ENCODE data around the gene WDR13. TPM values are rescaled to one million over a fixed set of nuclear protein-coding genes. Genes with fewer than 3 reads are reported as not detected.

The WDR13 gene
- total RNA-seq, 2 donors from 2014 or later, result 132 to 134 TPM

DNA sequence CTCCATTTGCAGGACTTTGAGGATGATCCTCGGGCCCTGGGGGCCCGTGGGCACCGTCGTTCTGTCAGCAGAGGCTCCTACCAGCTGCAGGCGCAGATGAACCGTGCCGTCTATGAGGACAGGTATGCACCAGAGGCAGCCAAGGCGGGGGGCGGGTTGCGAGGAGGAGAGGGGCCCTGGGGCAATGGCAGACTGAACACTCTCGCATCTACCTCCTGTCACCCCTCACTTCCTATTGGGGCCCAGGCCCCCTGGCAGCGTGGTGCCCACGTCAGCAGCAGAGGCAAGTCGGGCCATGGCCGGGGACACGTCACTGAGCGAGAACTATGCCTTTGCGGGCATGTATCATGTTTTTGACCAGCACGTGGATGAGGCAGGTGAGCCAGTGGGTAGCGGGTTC lies 2.0 kb downstream of the WDR13 start:
- no peaks in the 10 kb centered on the region for H3K9me3 ChIP-seq
- peaks cover 25% of the 10 kb centered on the region for H3K4me1 ChIP-seq
- ATAC-seq, result no peak
- WGBS, 2 donors, result 91% methylated on average over 9 of the region's 20 CpGs; no CpG with 5 or more reads in 1 of the 2 donors
- no peaks in the 10 kb centered on the region for H3K27me3 ChIP-seq
- peaks cover 10 to 13% of the 10 kb centered on the region in 2 donors for H3K36me3 ChIP-seq (replicated peaks in 1 of 2; ENCODE audit: insufficient read depth in 1 of 2, low read depth in 2 of 2)
- H3K27ac ChIP-seq, result no peak overlapping the region
- H3K4me3 ChIP-seq, result no peak overlapping the region
- DNase-seq, result no peak
- TF ChIP-seq, protein P1, sequence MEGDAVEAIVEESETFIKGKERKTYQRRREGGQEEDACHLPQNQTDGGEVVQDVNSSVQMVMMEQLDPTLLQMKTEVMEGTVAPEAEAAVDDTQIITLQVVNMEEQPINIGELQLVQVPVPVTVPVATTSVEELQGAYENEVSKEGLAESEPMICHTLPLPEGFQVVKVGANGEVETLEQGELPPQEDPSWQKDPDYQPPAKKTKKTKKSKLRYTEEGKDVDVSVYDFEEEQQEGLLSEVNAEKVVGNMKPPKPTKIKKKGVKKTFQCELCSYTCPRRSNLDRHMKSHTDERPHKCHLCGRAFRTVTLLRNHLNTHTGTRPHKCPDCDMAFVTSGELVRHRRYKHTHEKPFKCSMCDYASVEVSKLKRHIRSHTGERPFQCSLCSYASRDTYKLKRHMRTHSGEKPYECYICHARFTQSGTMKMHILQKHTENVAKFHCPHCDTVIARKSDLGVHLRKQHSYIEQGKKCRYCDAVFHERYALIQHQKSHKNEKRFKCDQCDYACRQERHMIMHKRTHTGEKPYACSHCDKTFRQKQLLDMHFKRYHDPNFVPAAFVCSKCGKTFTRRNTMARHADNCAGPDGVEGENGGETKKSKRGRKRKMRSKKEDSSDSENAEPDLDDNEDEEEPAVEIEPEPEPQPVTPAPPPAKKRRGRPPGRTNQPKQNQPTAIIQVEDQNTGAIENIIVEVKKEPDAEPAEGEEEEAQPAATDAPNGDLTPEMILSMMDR (IDR thresholded peaks at IDR 0.05), result no peak
- no peak for TF ChIP-seq POLR2A (IDR thresholded peaks at IDR 0.05)
- intact Hi-C loops (cut with DNase I), result no loop called here

- TF ChIP-seq, protein P1 (IDR thresholded peaks at IDR 0.05), result no peak
- no peak for TF ChIP-seq POLR2A (IDR thresholded peaks at IDR 0.05)
- WGBS, 2 donors, result 90 to 94% methylated on average over 9 to 18 of the region's 19 CpGs
- Histone ChIP-seq H3K4me1 (peaks cover 25% of the 10 kb centered on the region), H3K9me3 (no peaks in the 10 kb centered on the region), H3K27ac (no peak overlapping the region), H3K27me3 (no peaks in the 10 kb centered on the region), H3K36me3 (replicated peaks in 1 of 2; ENCODE audit: insufficient read depth in 1 of 2, low read depth in 2 of 2) (peaks cover 10 to 13% of the 10 kb centered on the region in 2 donors), H3K4me3 (no peak overlapping the region)
- no peak for DNase-seq
- ATAC-seq, result no peak
- intact Hi-C loops (cut with DNase I), result no loop called here
Measured at GRCh38 chrX:48600226-48600625, 2.9 kb downstream of the WDR13 start.

- Histone ChIP-seq H3K27ac (no peak overlapping the region), H3K4me3 (no peak overlapping the region), H3K27me3 (no peaks in the 10 kb centered on the region), H3K36me3 (replicated peaks in 1 of 2; ENCODE audit: insufficient read depth in 1 of 2, low read depth in 2 of 2) (peaks cover 10 to 13% of the 10 kb centered on the region in 2 donors), H3K4me1 (peaks cover 16% of the 10 kb centered on the region), H3K9me3 (no peaks in the 10 kb centered on the region)
- TF ChIP-seq, protein P1 (IDR thresholded peaks at IDR 0.05), result no peak
- no peak for TF ChIP-seq POLR2A (IDR thresholded peaks at IDR 0.05)
- 67 to 75% methylated on average over 3 to 6 of the region's 17 CpGs for WGBS, 2 donors
- intact Hi-C loops (cut with DNase I), result no loop called here
- DNase-seq (no peak), ATAC-seq (no peak)
Measured at GRCh38 chrX:48601741-48602394, 4.6 kb downstream of the WDR13 start.

DNA sequence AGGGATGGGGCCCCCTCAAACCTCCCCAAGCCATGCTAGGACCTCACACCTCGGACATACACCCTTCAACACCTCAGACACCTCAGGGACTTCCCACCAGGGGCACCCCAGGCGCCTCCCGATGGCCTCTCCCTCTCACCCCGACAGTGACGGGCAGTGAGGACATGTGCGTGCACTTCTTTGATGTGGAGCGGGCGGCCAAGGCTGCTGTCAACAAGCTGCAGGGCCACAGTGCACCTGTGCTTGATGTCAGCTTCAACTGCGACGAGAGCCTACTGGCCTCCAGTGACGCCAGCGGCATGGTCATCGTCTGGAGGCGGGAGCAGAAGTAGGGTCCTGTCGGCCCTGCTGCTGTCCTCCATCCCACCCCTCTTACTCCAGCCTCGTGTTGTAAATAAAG lies 7.4 kb downstream of the WDR13 start:
- 96% methylated on average over 5 of the region's 16 CpGs; no CpG with 5 or more reads in 1 of the 2 donors for WGBS, 2 donors
- TF ChIP-seq POLR2A (IDR thresholded peaks at IDR 0.05), result no peak
- TF ChIP-seq, protein P1 (IDR thresholded peaks at IDR 0.05), result no peak
- Histone ChIP-seq H3K36me3 (replicated peaks in 1 of 2; ENCODE audit: insufficient read depth in 1 of 2, low read depth in 2 of 2) (peaks cover 2 to 7% of the 10 kb centered on the region in 2 donors), H3K27ac (no peak overlapping the region), H3K27me3 (no peaks in the 10 kb centered on the region), H3K9me3 (no peaks in the 10 kb centered on the region), H3K4me3 (no peak overlapping the region), H3K4me1 (no peaks in the 10 kb centered on the region)
- no peak for DNase-seq
- intact Hi-C loops (cut with DNase I), result no loop called here
- ATAC-seq, result no peak

DNA sequence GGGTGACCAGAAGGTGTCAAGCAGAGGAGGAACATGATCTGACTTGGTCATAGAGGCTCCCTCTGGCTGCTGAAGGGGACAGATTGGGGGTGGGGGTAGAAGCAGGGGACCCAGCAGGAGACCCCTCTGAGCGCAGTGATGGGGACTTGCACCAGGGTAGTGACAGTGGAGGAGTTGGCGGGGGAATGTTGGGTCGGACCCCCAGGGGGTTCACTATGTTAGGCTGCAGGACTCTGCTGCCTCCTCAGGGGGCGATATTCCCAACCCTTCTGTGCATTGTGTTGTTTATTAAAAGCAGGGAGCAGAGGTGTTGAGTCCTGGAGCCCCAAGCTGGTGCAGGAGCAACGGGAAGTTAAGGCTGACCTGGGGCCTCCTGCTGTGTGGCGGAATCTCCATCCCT lies 8.8 kb downstream of the WDR13 start:
- no peaks in the 10 kb centered on the region for H3K4me1 ChIP-seq
- ATAC-seq, result no peak
- H3K27me3 ChIP-seq, result no peaks in the 10 kb centered on the region
- 85 to 100% methylated on average over 1 to 4 of the region's 6 CpGs for WGBS, 2 donors
- DNase-seq, result no peak
- H3K27ac ChIP-seq, result no peak overlapping the region
- H3K9me3 ChIP-seq, result no peaks in the 10 kb centered on the region
- no peak overlapping the region for H3K4me3 ChIP-seq
- no peaks in the 10 kb centered on the region for H3K36me3 ChIP-seq (replicated peaks in 1 of 2; ENCODE audit: insufficient read depth in 1 of 2, low read depth in 2 of 2)
- TF ChIP-seq, protein P1 (IDR thresholded peaks at IDR 0.05), result no peak
- no peak for TF ChIP-seq POLR2A (IDR thresholded peaks at IDR 0.05)
- intact Hi-C loops (cut with DNase I), result no loop called here

All from body of pancreas (tissue), 4 donors.